ENCODE results near the gene KRTCAP3.
"Not testable (repeated sequence)": the region's sequence is repeated elsewhere in the genome, so short reads cannot be mapped to it uniquely, and the experiment has no call there.

The KRTCAP3 gene, protein sequence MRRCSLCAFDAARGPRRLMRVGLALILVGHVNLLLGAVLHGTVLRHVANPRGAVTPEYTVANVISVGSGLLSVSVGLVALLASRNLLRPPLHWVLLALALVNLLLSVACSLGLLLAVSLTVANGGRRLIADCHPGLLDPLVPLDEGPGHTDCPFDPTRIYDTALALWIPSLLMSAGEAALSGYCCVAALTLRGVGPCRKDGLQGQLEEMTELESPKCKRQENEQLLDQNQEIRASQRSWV

DNA sequence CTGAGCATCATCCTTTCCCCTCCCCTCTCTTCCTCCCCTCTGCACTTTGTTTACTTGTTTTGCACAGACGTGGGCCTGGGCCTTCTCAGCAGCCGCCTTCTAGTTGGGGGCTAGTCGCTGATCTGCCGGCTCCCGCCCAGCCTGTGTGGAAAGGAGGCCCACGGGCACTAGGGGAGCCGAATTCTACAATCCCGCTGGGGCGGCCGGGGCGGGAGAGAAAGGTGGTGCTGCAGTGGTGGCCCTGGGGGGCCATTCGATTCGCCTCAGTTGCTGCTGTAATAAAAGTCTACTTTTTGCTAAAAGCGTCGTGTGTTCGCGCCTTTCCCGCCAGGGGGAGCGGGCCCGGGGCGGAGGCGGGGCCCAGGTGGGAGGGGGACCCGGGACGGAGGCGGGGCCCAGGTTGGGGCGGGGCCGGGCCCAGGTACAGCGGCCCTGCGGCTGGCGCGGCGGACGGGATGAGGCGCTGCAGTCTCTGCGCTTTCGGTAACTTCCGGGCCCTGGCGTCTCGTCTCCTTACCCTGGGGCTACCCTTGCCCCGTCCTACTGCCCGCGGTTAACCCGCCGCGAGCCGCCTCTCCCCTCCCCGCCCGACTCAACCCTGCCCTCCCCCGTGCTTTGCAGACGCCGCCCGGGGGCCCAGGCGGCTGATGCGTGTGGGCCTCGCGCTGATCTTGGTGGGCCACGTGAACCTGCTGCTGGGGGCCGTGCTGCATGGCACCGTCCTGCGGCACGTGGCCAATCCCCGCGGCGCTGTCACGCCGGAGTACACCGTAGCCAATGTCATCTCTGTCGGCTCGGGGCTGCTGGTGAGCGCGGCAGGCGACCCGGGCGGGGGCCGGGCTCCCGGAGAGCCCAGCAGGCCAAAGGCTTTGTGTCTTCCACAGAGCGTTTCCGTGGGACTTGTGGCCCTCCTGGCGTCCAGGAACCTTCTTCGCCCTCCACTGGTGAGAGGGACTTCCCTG, at the start of gene KRTCAP3:
Gene KRTCAP3, plus strand, starts transcription at position 424 of the 962 bp plus-strand sequence. Its CDS starts 32 bp downstream, at position 456.
- peak; percentile 37 for DNase-seq

DNA sequence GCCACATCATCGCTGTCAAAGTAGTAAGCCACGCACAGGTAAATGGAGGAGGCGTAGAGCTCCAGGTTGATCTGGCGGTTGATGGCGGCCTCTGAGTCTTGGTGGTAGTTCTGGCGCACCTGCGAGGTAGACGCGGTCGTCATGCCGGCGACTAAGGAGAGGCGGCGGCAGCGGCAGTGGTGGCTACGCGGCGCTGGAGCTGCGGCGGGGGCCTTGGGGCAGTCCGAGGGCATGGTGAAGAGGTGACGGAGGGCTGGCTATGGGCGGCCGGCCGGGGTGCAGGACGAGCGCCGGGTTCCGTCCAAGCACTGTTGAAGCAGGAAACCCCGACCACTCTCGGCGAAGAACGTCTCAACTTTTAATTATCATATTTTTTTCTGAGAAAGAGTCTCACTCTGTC, 49.0 kb upstream of the KRTCAP3 start:
- DNase-seq, result no peak

DNA sequence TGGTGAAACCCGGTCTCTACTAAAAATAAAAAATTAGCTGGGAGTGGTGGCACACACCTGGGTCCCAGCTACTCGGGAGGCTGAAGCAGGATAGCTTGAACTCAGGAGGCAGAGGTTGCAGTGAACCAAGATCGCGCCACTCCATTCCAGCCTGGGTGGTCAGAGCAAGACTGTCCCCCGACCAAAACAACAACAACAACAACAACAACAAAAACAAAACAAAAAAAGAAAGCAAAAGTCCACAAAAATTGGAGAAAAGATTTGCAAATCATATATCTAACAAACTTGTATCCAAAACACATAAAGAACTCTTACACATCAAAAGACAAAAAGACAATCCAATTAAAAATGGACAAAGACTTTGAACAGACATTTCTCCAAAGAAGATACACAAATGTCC, 43.2 kb upstream of the KRTCAP3 start:
- DNase-seq, result no peak

DNA sequence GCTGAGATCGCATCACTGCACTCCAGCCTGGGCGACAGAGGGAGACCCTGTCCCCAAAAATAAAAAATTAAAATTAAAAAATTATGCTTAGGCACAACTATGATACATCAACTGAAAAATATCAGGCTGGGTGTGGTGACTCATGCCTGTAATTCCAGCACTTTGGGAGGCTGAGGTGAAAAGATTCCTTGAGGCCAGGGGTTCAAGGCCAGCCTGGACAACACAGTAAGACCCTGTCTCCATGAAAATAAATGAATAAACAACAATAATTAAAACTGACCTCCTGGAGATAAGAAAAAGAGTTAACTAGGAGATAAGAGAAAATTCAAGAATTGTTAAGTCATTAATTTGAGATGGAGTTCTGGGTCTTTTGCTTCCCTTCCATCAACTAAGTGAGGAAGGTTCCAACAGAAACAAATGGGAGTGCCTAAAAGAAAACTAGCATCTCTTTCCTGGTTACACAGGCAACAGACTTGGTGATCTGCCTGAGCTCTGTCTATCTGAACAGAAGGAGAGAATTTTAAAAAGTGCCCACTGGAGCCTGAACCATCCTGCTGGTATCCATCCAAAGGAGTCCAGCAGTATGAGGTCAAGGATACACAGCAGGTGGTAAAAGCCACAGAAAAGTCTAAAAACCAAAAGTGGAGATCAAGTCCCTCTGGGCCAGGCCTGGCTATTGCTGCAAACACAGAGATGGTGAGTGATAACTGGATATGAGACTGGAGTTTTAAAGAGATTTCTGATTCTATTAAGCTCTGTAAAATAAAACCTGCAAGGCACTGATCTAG, 41.6 kb upstream of the KRTCAP3 start:
- no peak for DNase-seq

DNA sequence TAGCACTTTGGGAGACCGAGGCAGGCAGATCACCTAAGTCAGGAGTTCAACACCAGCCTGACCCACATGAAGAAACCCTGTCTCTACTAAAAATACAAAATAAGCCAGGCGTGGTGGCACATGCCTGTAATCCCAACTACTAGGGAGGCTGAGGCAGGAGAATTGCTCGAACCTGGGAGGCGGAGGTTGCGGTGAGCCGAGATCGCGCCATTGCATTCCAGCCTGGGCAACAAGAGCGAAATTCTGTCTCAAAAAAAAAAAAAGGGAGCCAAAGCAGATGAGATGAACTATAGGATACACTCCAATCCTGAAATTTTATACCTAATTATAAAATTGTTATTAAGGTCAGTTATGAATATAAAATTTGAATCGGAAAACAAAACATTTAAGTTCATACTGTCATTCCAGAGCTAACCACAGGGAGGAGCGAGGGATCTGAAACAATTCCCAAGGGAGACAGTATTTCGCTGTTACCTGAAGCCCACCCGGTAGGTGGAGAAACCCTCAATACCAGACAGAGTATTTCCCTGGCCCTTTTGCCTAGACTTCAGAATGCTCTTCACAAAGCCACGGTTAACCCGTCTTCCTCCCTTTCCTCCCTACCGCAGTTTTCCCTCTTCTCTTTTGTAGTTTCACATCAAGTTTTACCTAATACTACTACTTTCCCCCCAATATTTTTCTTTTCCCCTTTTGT, 34.2 kb upstream of the KRTCAP3 start:
- DNase-seq, result peak; percentile 30

DNA sequence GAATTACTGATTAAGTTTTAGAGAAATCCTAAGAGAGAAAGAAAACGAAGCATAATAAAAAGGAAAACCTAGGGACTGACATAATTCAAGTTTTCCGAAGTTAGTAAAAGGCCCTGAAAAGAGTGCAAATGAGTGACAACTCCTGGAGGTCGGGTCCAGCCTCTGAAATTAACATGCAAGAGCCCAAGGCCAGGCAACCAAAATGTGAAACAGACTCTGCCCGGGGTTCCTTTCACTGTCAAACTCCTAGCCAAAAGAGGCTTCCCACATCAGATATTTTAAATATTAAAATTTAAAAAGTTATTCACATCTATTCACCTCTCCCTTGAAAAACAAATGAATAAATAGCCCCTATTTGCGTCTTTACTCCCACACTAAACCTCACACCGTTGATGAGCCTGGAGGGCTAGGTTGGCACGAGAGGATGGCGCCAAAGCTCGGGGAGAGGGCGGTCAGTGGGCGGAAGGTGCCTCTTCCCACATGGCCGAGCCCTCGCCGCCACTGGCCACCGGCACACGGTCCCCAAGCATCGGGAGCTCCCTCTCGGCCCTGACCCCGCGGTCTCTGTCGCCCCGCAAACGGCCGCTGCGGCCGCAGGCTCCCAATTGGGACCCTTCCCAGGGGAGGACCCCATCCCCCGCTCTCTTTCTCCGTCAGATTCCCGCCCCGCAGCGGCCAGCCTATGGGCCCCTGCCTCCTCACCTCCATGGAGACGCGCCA, 33.4 kb upstream of the KRTCAP3 start:
- DNase-seq, result no peak

DNA sequence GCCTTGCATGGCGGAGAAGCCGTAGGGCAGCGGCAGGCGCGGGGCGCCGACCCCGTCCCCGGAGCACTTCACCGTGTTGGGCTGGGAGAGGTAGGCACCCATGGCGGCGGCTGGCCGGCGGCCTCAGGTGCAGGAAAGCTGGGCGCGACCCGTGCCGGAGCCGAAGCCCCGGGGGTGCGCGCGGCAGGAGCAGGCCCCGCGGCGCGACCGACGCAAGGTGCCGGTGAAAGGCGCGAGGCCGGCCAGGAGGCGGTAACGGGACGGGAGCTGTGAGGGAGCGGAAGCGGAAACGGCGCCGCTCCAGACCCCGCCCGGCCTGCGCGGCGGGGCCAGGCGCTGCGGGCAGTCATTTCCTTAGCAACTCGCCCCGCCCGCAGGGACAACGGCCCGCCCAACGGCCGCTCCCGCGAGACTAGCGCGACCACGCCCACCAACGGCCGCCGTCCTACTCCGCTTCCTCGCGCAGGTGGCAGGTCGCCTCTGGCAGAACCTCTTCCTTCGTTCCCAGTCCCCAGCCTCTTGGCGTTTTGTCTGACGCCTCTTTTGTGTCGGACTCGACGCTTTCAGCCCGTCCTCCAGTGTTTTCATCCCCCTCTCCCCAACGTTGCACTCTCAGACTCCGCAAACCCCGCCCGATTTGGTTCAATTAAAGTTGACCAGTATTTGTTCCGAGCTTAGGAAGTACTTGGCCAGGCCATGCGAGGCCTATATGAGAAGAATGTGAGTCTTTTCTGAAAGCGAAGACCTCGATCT, 32.7 kb upstream of the KRTCAP3 start, which contains the start of gene PPM1G:
Gene PPM1G, minus strand, starts transcription at position 271 of the 753 bp plus-strand sequence. Its CDS starts 169 bp downstream, at position 102.
- peak; percentile 73 for DNase-seq

DNA sequence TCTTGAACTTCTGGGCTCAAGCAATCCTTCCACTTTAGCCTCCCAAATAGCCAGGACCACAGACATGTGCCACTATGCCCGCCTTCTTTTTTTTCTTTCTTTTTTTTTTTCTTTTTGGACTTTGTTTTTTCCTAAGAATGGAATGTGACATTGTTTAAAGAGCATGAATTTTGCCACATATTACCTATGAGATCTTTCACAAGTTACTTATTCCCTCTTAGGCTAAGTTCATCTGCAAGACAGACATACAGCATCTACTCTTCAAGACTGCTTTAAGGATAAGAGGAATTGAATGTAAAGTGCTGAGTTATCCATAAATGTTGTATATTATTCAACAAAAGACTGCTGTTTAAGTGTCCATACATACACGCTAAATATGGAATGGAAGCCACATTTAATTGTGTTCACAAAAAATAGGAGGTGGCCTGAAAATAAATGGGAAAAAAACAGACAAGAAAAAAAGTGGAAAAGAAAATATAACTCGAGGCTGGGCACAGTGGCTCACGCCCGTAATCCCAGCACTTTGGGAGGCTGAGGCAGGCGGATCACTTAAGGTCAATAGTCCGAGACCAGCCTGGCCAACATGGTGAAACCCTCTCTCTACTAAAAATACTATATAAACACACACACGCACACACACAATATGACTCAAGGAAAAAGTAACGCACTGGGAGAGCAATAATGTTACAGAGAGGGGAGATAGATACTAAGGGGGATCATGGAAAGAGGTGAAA, 29.6 kb upstream of the KRTCAP3 start:
- DNase-seq, result no peak

DNA sequence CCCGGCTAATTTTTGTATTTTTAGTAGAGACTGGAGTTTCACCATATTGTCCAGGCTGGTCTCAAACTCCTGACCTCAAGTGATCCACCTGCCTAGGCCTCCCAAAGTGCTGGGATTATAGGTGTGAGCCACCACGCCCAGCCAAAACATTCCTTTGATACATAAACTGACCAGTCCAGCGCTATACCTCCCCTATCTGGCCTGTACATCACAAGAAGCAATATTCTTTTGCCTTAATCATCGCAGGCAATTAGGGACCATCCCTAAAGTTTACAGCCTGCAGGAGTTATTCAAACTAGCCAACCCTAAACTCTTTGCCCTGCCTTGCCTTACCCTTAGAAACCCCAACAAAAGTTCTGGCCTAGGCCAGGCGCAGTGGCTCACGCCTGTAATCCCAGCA, 26.0 kb upstream of the KRTCAP3 start:
- no peak for DNase-seq

DNA sequence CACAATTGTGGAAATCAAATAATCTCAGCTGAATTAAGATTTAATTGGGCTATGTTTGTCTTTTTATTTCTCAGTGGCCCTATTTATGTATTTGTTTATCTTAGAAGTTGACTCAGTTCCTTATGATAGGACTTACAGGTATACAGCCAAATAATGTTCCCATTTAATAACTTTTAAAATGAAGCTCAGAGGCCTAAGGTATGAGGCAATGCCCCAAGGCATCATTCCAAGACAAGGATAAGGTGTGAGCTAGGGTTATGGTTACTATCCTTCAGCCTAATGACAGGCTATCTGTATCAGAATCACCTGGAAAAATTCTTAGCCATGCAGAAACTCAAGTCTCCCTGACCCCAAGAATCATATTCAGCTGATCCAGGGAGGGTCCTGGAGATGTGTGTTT, 21.2 kb upstream of the KRTCAP3 start:
- DNase-seq, result no peak

DNA sequence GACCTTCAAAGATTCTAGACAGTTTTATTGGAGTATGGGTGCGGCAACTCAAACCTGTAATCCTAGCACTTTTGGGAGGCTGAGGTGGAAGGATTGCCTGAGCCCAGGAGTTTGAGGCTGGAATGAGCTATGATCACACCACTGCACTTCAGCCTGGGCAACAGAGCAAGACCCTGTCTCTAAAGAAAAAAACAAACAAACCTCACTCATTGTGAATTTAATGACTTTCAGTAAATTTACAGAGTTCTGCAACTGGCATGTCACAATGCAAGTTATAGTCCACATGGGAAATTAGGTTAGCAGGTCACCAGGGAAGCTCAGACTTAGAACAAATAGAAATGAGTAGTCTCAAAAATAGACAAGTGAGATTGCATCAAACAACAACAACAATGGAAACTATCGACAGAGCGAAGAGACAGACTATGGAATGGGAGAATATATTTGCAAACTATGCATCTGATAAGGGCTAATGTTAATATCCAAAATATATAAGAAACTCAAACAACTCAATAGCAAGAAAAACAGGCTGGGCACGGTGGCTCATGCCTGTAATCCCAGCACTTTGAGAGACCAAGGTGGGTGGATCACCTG, 20.4 kb upstream of the KRTCAP3 start:
- DNase-seq, result no peak

DNA sequence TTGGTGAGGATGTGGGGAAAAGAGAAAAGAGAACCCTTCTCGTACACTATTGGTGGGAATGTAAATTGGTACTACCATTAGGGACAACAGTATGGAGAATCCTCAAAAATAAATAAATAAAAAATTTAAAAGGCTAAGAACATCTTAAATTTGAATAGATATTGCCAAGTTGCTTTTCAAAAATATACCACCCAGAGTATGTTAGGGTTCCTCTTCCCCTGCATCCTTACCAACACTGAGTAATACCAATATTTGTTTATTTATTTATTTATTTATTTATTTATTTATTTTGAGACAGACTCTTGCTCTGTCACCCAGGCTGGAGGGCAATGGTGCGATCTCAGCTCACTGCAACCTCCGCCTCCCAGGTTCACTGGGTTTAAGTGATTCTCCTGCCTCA, 19.2 kb upstream of the KRTCAP3 start:
- DNase-seq, result no peak

DNA sequence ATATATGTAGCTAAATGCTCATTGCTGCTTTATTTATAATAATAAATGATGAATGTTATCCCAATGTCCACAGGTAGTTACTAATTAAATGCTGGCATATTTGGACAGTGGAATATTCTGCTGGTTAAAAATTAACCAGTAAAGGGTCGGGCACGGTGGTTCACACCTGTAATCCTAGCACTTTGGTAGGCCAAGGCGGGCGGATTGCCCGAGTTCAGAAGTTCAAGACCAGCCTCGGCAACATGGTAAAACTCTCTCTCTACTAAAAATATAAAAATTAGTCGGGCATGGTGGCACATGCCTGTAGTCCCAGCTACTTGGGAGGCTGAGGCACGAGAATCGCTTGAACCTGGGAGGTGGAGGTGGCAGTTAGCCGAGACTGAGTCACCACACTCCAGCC, 17.1 kb upstream of the KRTCAP3 start:
- not testable (repeated sequence) for DNase-seq

DNA sequence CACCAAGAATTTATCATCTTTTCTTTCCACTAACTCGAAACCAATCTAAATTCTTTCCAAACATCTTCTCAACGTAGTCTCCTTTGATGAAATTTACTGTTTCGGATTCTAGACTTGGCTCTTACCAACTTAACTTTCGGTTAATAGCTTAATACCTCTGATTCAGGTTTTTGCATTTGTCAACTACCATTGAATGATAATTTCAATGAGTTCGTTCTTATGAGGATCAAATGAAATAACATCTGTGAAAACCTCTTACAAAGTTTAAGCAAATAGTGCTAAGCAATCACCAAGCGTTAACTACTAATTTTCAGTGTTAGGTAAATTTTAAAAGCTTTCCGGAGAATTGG, 14.3 kb upstream of the KRTCAP3 start:
- DNase-seq, result no peak

DNA sequence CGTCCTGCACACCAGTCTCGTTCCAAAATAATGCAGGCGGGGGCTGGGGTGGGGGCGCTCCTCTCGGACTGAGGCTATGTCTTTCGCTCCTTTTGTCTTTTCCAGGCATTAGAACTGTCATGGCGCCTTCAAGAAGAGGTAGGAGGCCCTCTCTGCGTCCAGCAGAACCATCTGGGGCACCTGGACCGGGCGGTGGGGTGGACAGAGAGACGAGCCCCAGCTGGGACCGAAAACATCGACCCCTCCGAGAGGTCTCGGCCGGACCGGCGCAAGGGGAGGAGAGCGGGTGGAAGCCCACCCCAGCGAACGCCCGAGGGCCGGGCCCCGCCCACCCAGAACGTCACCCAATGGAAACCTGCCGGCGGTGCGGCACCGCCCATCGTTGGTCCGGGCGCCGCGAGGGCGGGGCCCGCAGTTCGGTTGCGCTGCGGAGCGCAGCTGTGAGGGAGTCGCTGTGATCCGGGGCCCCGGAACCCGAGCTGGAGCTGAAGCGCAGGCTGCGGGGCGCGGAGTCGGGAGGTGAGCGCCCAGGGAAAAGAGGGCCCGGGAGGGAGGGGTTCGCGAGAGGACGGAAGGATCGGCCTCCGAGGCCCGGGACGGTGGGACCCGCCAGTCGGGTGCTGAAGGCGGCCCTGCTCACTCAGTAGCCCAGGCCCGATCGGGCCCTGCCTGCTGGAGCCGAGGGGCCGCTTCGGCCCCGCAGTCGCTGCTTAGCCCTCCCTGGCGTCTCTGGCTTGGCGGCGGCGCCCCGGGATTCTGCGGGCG, 13.8 kb upstream of the KRTCAP3 start, which contains the start of gene NRBP1:
Gene NRBP1, plus strand, starts transcription at position 419 of the 765 bp plus-strand sequence. CDS start 4,643 bp downstream, outside the sequence.
- DNase-seq, result peak; percentile 67

DNA sequence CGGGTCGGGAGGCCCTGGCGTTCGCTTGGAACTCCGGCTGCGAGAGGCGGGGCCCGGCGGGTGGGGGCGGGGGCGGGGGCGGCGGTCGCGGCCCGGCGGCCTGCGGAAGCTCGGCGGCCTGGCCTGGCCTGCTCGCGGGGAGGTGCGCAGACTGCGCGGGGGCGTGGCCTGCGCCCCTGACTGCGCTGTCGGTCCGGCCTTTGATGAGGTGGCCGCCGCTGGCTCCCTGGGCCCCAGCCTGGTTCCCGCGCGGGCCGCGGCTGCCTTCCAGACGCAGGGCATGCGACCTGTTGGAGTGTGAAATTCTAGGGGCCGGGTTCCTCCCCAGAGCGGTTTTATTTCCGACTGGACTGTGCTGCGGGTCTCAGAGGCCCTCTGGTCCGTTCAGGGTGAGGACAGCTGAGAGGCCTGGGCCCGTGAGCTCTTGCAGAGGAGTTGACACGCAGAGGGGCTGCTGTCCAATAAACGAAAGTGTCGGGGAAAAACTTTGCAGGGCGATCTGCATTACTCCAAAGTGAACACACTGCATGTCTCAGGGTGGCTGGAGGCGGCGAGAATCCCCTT, 13.1 kb upstream of the KRTCAP3 start:
- no peak for DNase-seq

DNA sequence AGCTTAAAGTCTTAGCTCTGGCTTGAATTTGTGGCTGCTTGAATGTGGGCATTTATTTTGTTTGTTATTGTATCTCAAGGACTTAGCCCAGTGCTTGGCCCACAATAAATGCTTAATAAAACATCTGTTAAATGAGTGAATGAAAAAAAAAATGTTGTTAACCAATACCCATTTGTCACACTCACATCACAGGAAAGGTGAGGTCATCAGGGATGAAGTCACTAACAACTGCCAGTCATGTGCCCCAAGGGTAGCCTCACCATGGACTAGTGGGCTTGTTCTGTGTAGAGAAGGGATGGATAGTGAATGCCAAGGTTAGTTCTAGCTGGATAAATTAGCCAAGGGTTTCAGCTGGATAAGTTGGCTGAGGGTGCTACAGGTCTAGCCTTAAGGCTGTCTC, 10.8 kb upstream of the KRTCAP3 start:
- no peak for DNase-seq

DNA sequence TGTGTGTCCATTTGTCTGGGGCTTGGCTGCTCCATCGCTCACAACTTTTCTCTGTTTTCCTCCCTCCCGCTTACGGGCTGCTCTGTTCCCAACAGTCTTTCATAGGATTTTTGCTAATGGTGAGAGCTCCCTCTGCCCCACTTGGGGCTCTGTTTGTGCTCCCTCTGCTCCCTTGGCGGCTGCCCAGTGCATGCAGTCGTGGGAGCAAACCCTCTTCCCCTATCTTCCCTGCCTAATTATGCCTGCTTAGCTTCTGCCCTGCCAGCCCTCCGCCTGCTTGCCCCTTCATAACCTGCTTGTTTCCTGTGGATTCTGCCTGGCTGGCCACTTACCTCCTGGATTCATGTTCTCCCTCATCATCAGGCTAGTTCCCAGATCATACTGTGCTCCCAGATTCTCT, 6.6 kb upstream of the KRTCAP3 start:
- DNase-seq, result no peak
